Measurements from ENCODE around the gene AKAP6.

Gene AKAP6

DNA sequence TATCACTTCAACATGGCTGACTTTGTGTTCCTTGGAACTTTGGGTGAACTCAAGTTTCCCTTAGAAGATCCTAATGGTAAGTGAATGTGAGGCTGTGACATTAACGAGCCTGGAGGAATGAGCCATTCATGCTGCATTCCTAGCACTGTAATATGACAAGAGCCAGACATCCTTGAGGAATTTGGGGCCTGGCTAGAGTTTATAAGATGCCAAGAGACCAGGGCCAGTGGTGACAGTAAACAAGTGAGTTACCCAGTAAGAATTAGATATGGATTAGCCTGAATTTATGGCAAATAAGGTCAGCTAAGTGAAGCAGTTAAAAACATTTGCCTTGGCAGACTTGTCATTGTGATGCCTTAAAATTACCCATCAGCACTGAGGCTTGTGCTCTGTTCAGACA, 232.4 kb downstream of the AKAP6 start:
- DNase-seq (ENCODE audit: insufficient read length, low spot score) (no peak), FAIRE-seq (no peak)
- TF ChIP-seq, protein P1, sequence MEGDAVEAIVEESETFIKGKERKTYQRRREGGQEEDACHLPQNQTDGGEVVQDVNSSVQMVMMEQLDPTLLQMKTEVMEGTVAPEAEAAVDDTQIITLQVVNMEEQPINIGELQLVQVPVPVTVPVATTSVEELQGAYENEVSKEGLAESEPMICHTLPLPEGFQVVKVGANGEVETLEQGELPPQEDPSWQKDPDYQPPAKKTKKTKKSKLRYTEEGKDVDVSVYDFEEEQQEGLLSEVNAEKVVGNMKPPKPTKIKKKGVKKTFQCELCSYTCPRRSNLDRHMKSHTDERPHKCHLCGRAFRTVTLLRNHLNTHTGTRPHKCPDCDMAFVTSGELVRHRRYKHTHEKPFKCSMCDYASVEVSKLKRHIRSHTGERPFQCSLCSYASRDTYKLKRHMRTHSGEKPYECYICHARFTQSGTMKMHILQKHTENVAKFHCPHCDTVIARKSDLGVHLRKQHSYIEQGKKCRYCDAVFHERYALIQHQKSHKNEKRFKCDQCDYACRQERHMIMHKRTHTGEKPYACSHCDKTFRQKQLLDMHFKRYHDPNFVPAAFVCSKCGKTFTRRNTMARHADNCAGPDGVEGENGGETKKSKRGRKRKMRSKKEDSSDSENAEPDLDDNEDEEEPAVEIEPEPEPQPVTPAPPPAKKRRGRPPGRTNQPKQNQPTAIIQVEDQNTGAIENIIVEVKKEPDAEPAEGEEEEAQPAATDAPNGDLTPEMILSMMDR (IDR thresholded peaks at IDR 0.05; ENCODE audit: insufficient read depth, missing control alignments): no peak

DNA sequence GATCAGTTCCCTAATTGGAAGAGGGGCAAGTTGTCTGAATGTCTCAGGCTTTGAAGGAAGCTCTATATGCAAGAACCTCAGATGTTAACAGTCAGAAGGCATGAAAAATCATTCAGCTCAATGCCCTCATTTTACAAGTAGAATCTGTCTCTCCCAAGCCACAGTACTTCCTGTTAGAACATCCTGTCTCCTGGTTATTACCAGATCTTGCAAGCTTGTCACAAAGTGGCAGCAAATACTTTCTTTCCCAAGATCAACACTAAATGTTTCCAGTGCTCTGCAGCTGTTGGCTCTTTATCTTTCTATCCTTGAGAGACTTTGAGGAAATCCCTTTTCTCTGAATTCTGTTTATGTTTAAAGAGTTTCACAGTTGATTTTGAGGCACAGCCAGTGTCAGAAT, 235.5 kb downstream of the AKAP6 start:
- DNase-seq (ENCODE audit: insufficient read length, low spot score) (no peak), FAIRE-seq (no peak)
- TF ChIP-seq, protein P1 (IDR thresholded peaks at IDR 0.05; ENCODE audit: insufficient read depth, missing control alignments): no peak

DNA sequence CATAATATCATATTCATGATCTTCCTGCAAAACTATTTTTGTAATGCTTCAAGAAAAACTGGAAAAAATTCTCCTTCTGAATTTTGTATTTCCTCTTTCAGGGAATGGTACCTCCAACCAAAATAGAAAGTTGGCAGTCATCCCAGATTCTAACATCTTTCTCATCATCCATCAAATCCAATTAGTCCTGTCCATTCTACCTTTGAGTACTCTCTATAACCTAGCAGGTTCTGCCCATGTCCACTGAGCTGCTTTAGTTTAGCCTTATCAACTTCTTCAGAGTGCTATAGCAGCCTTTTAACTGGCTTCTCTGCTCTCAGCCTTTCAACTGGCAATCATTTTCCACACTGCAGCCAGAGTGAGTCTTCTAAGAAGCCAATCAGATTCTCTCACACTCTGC, 236.2 kb downstream of the AKAP6 start:
- FAIRE-seq (no peak), DNase-seq (ENCODE audit: insufficient read length, low spot score) (no peak)
- TF ChIP-seq, protein P1 (IDR thresholded peaks at IDR 0.05; ENCODE audit: insufficient read depth, missing control alignments): no peak

DNA sequence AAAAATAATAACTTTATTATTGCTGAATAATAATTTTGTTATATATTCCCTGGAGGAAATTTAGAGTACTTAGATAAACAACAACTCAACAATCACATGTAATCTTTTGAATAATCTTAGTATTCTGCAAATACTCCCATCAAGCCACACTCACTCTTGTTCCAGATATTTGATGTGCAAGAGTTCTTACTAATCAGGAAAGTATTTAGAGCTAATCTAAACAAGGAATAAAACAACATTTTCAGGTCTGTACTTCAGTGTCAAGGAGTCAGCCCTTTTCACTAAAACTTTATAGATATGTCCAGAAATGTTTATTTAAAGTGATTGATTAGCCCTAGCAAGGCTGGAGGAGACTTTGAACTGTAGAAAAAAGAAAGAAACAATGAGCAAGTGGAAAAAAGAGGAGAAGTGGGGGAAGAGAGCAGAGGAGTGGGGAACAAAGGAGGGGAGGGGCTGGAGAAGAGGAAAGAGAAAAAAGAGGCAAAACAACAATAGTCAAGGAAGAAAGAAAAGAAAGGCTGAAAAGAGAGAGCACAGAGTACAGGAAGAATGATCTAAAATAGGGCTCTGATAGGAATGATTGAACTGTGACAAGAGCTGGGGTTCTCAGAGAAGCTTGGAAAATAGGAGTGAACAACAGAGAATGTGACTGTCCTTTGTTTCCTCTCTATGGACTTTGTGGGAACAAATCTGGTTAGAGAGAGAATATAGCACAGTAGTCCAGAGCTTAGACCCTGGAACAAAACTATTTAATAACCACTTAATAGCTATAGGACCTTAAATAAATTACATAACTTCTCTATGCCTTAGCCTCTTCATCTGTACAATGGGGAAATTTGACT, 238.7 kb downstream of the AKAP6 start:
- no peak for FAIRE-seq
- DNase-seq (ENCODE audit: insufficient read length, low spot score): no peak
- TF ChIP-seq, protein P1 (IDR thresholded peaks at IDR 0.05; ENCODE audit: insufficient read depth, missing control alignments): no peak

DNA sequence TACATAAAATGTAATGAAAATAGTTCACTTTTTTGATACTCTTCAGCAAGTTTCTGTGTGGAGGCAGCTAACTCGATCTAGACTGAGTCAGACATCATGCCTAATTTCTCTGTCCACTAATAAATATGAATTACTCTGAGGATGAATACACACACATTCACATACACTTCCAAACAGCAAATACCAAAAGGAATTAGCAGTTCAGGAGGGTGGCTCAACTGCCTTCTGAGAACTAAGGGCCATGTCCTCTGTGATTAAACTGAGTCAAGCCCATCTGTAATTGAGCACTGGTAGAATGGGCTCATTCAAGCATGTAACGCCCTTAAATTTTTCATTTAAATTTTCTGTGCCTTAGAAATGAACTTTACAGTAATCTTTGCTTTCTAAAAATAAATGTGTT, 242.5 kb downstream of the AKAP6 start:
- TF ChIP-seq, protein P1 (IDR thresholded peaks at IDR 0.05; ENCODE audit: insufficient read depth, missing control alignments): no peak
- DNase-seq (ENCODE audit: insufficient read length, low spot score) (no peak), FAIRE-seq (no peak)

DNA sequence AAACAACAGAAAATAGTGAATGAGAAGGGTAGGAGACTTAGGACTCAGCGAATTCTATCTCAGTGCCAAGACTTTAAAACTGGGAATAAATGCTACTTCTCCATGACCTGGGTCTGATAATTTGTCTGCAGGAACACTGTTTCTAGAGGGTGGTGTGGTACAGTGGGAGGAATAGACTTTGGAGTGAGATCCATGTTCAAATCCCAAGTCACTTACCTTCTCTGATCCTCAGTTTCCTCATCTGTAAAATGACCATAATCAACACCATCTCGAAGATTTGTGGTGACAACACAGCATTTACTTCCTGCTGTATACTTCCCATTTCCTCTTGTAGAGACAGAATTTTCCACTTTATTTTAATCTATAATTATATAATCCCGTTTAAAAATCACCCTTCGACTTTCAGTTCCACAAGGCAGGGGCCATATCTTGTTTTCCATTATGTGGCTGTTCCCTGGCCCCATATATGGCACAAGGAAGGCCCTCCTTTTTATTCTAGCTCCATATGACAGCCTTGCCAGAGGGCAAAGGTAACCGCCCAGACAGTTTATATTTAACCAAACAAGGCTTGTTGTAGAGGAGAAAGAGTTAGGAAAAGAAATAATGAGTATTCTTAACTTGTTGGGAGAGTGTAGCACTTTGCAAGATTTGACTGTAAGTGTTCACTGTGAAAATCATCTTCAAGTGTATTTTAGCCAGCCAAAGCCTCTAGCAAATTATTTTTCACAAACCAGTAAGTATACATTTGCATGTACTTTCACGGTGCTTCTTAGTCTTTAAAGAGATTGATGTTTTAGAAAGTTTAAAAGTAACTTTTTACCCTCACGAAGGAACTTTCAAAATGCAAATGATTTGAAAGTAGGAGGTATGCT, 243.1 kb downstream of the AKAP6 start:
- TF ChIP-seq, protein P1 (IDR thresholded peaks at IDR 0.05; ENCODE audit: insufficient read depth, missing control alignments): no peak
- no peak for FAIRE-seq
- no peak for DNase-seq (ENCODE audit: insufficient read length, low spot score)

DNA sequence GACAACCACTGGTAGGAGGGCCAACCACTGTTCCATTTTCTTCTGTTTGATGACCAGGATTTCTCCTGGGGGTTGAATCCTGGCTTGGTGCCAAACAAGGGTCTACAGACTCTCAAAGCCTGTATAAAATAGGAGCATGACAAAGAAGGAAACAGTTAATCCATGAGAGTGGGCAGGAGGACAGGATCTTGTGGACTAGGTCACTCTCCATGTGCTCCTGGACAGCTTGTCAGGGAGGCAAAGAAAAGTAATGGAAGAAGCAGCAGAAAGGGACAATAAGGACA, 243.7 kb downstream of the AKAP6 start:
- FAIRE-seq: no peak

More for the DNA sequence above, 243.7 kb downstream of the AKAP6 start:
- TF ChIP-seq, protein P1 (IDR thresholded peaks at IDR 0.05; ENCODE audit: insufficient read depth, missing control alignments): no peak
- no peak for DNase-seq (ENCODE audit: insufficient read length, low spot score)

Measured in D721Med (cell line).